MM.1S (cell line): ENCODE measurements around the gene PIK3R6.
A peak's percentile ranks its signal among the peaks of the same experiment; 100 is the strongest.

Experiments
- DNase-seq: peaks from one replicate; pipeline ENCODE4 v3.0.0-alpha.2; 2015
- H2AFZ ChIP-seq: fragments of 300-600 bp; sonication (generic); 2 replicates; pipeline ENCODE4 v1.6.0; 2016; ENCODE audit warnings: antibody characterized with exemption, low read length
- H3F3A ChIP-seq: fragments of 300-600 bp; sonication (generic); 2 replicates; pipeline ENCODE4 v1.6.1; 2016; ENCODE audit warnings: mild to moderate bottlenecking, antibody characterized with exemption, low read length, moderate library complexity, mixed read lengths; ENCODE audit not compliant: insufficient read depth
- H3K27ac ChIP-seq: fragments of 300-600 bp; sonication (generic); 2 replicates; pipeline ENCODE4 v1.5.1; 2016; ENCODE audit warnings: mild to moderate bottlenecking, low read length
- H3K27me3 ChIP-seq: fragments of 300-600 bp; sonication (generic); replicated peaks from 2 replicates; pipeline ENCODE4 v1.6.0; 2016; ENCODE audit warnings: low read length; ENCODE audit not compliant: insufficient read depth
- H3K36me3 ChIP-seq: fragments of 300-600 bp; sonication (generic); replicated peaks from 2 replicates; pipeline ENCODE4 v1.6.1; 2016; ENCODE audit warnings: mild to moderate bottlenecking, low read length, mixed read lengths; ENCODE audit not compliant: insufficient read depth
- H3K4me1 ChIP-seq: fragments of 300-600 bp; sonication (generic); 2 replicates; pipeline ENCODE4 v1.6.1; 2016; ENCODE audit warnings: low read length, mixed read lengths
- H3K4me2 ChIP-seq: fragments of 300-600 bp; sonication (generic); 2 replicates; pipeline ENCODE4 v1.6.0; 2016; ENCODE audit warnings: low read depth, low read length
- H3K4me3 ChIP-seq: fragments of 300-600 bp; sonication (generic); 2 replicates; pipeline ENCODE4 v1.5.1; 2016; ENCODE audit warnings: low read length, mixed read lengths
- H3K79me2 ChIP-seq: fragments of 300-600 bp; sonication (generic); 2 replicates; pipeline ENCODE4 v1.6.1; 2016; ENCODE audit warnings: mixed run types, low read length, mixed read lengths
- H3K9ac ChIP-seq: fragments of 300-600 bp; sonication (generic); 2 replicates; pipeline ENCODE4 v1.6.1; 2016; ENCODE audit warnings: low read length, mixed read lengths
- H3K9me2 ChIP-seq: fragments of 300-600 bp; sonication (generic); replicated peaks from 2 replicates; pipeline ENCODE4 v1.6.1; 2016; ENCODE audit warnings: mild to moderate bottlenecking, low read length, mixed read lengths; ENCODE audit not compliant: insufficient read depth
- H3K9me3 ChIP-seq: fragments of 300-600 bp; sonication (generic); replicated peaks from 2 replicates; pipeline ENCODE4 v1.6.1; 2016; ENCODE audit warnings: mild to moderate bottlenecking, low read length, mixed read lengths; ENCODE audit not compliant: insufficient read depth
- H4K20me1 ChIP-seq: fragments of 300-600 bp; sonication (generic); 2 replicates; pipeline ENCODE4 v1.6.1; 2016; ENCODE audit warnings: mild to moderate bottlenecking, low read length, moderate library complexity, mixed read lengths; ENCODE audit not compliant: insufficient read depth
- EZH2 ChIP-seq: fragments of 300-600 bp; sonication (generic); optimal IDR thresholded peaks from 2 replicates; pipeline ENCODE3; 2017; ENCODE audit warnings: low read depth, mild to moderate bottlenecking, antibody characterized with exemption, low read length, mixed read lengths
- EZH2phosphoT487 ChIP-seq: fragments of 300-600 bp; sonication (generic); IDR thresholded peaks from 2 replicates; pipeline ENCODE4 v1.6.1; 2018; ENCODE audit warnings: antibody characterized with exemption, low read length
- TF ChIP-seq, protein P1 (sequence below): fragments of 300-600 bp; sonication (generic); IDR thresholded peaks from 2 replicates; pipeline ENCODE4 v1.5.1; 2016; ENCODE audit warnings: antibody characterized with exemption, low read length, mixed read lengths

The PIK3R6 gene

DNA sequence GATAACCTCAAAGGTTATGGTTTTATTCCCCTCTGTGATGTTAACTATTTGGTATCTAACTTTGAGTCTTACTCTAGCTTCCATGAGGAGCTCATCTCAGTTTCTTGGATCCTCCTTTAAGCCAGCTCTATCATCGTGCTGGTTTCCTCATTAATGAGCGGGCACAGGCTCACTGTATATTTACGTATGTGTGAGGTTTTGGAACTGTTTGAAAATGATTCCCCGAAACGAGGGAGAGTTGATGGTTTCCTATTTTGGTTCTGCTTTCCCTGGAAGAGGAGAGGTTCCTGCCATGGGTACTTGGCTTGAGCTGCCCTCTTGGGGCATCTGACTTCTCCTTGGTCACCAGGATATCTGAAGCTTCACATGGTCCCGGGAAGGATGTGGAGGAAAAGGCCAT, 32.7 kb upstream of the PIK3R6 start:
- Histone ChIP-seq H3K9ac (no peak overlapping the region), H3K36me3 (no peaks in the 10 kb centered on the region), H3K9me3 (no peaks in the 10 kb centered on the region), H2AFZ (no peak overlapping the region), H3K4me1 (no peaks in the 10 kb centered on the region), H3K79me2 (no peaks in the 10 kb centered on the region), H4K20me1 (no peaks in the 10 kb centered on the region), H3K27me3 (no peaks in the 10 kb centered on the region), H3F3A (no peaks in the 10 kb centered on the region), H3K4me2 (no peak overlapping the region; the same call in 1 of the 2 replicates), H3K4me3 (no peak overlapping the region), H3K9me2 (no peaks in the 10 kb centered on the region), H3K27ac (peak overlapping the region; percentile 13; the same call in 1 of the 2 replicates)
- DNase-seq, result no peak
- TF ChIP-seq EZH2phosphoT487 (no peak), EZH2 (no peak)
- TF ChIP-seq, protein P1, sequence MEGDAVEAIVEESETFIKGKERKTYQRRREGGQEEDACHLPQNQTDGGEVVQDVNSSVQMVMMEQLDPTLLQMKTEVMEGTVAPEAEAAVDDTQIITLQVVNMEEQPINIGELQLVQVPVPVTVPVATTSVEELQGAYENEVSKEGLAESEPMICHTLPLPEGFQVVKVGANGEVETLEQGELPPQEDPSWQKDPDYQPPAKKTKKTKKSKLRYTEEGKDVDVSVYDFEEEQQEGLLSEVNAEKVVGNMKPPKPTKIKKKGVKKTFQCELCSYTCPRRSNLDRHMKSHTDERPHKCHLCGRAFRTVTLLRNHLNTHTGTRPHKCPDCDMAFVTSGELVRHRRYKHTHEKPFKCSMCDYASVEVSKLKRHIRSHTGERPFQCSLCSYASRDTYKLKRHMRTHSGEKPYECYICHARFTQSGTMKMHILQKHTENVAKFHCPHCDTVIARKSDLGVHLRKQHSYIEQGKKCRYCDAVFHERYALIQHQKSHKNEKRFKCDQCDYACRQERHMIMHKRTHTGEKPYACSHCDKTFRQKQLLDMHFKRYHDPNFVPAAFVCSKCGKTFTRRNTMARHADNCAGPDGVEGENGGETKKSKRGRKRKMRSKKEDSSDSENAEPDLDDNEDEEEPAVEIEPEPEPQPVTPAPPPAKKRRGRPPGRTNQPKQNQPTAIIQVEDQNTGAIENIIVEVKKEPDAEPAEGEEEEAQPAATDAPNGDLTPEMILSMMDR, result no peak

DNA sequence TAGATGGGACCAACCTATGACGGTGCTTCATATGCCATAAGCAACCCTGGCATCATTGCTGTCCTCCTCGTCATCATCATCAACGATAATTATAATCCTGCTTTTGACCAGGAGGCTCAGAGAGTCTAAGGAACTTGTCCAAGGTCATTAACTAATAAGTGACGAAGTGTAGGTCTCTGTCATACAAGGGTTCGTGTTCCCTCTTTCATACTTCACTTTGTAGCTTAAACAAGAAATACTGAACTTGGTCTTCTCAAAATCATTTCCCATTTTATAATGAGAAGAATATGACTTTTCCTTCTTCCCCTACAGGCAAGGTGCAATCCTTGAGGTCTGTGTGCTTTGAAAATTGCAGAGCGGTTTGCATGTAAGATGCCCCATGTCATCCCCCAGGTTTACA, 31.2 kb upstream of the PIK3R6 start:
- no peaks in the 10 kb centered on the region for H3K9me3 ChIP-seq
- no peaks in the 10 kb centered on the region for H3K79me2 ChIP-seq
- H3K9ac ChIP-seq, result no peak overlapping the region
- no peak overlapping the region for H3K4me3 ChIP-seq
- no peaks in the 10 kb centered on the region for H3K9me2 ChIP-seq
- no peaks in the 10 kb centered on the region for H4K20me1 ChIP-seq
- TF ChIP-seq EZH2phosphoT487, result no peak
- TF ChIP-seq EZH2, result no peak
- TF ChIP-seq, protein P1, result no peak
- no peaks in the 10 kb centered on the region for H3K4me1 ChIP-seq
- no peak overlapping the region for H3K27ac ChIP-seq
- no peaks in the 10 kb centered on the region for H3F3A ChIP-seq
- DNase-seq, result no peak
- no peaks in the 10 kb centered on the region for H3K27me3 ChIP-seq
- no peak overlapping the region for H2AFZ ChIP-seq
- no peaks in the 10 kb centered on the region for H3K36me3 ChIP-seq
- no peak overlapping the region for H3K4me2 ChIP-seq

DNA sequence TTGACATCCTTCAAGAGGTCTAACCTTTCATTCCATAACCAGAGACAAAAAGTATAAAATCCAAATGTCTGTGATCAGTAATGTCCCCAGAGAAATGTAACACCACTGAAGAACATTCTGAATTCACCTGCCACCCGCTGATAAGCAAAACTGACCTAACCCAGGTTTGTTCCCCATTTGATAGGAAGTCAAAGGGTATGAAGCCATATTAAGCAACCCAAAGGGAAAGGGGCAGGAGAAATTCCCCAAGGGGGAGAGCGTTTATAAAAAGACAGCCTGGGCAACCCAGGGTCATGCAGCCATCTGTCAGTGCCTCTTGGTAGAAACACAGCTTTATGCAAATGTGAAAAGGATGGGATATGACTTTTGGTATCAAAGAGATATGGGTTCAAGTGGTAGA, 30.7 kb upstream of the PIK3R6 start:
- Histone ChIP-seq H3K4me2 (no peak overlapping the region), H3K9me2 (no peaks in the 10 kb centered on the region), H3K79me2 (no peaks in the 10 kb centered on the region), H3K4me3 (no peak overlapping the region), H3F3A (no peaks in the 10 kb centered on the region), H3K36me3 (no peaks in the 10 kb centered on the region), H3K9ac (no peak overlapping the region), H3K4me1 (no peaks in the 10 kb centered on the region), H2AFZ (no peak overlapping the region), H4K20me1 (no peaks in the 10 kb centered on the region), H3K9me3 (no peaks in the 10 kb centered on the region), H3K27me3 (no peaks in the 10 kb centered on the region), H3K27ac (no peak overlapping the region)
- no peak for TF ChIP-seq EZH2
- no peak for TF ChIP-seq EZH2phosphoT487
- TF ChIP-seq, protein P1, result no peak
- no peak for DNase-seq
